GM12891 (cell line): ENCODE measurements around the gene SRP72.

Experiments
- PAX5 ChIP-seq: IDR thresholded peaks from 2 replicates; pipeline ENCODE4 v1.6.1; 2011; ENCODE audit warnings: low read length, moderate library complexity, mild to moderate bottlenecking; ENCODE audit not compliant: insufficient read depth, severe bottlenecking
- POLR2A ChIP-seq: IDR thresholded peaks from 2 replicates; pipeline ENCODE4 v1.6.1; 2011; ENCODE audit warnings: low read depth, low read length, control low read depth
- POLR2AphosphoS5 ChIP-seq: IDR thresholded peaks from 2 replicates; pipeline ENCODE4 v1.6.1; 2011; ENCODE audit warnings: low read depth, low read length, control low read depth
- SPI1 ChIP-seq: IDR thresholded peaks from 2 replicates; pipeline ENCODE4 v1.6.1; 2011; ENCODE audit warnings: low read depth, low read length, control low read depth
- TAF1 ChIP-seq: IDR thresholded peaks from 2 replicates; pipeline ENCODE4 v1.6.1; 2011; ENCODE audit warnings: low read depth, low read length, control low read depth

DNA sequence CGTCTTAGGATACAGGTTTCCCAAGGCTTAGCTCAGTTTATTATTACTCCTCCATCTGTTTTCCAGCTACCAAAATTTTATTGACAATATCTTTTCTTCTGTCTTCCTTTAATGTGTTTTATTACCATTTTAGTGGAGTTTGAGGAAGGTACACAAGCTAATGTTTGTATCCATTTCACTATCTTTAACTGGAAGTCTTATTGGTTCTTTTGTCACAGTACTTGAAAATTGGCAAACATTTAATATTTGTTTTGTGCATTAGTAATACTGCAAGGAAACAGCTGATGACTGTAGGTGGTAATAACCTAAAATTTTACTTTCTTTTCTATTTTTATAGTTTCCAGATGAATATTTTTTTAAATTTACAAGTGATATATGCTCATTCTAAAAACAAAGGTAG lies 28.8 kb downstream of the SRP72 start:
- TF ChIP-seq POLR2A (no peak), TAF1 (no peak), PAX5 (no peak), POLR2AphosphoS5 (no peak), SPI1 (no peak)
